Adrenal gland (tissue), 5 donors: ENCODE measurements around the gene DELE1.

Source experiments
- POLR2A ChIP-seq, 2 donors: fragments of 450-650 bp; IDR thresholded peaks; one replicate each; pipeline ENCODE4 v1.6.1; 2017; ENCODE audit warnings: antibody characterized with exemption in 2 of 2, mild to moderate bottlenecking in 2 of 2, moderate library complexity in 1 of 2
- TF ChIP-seq, protein P1 (sequence below), 6 experiments: fragments of 450-650 bp in 4 of 6; fragments of 200-600 bp in 2 of 6; sonication (generic) in 1 of 6; IDR thresholded peaks; 1 replicate in 5 of 6; 2 replicates in 1 of 6; pipeline versions ENCODE4 v1.5.1 to v1.8.0; 2016 to 2021; ENCODE audit warnings: antibody characterized with exemption in 6 of 6, mild to moderate bottlenecking in 2 of 6, moderate library complexity in 1 of 6
- donor health status: DM: no; HTN: no; CAD: no.

- TF ChIP-seq POLR2A (IDR thresholded peaks at IDR 0.05): no peak
- TF ChIP-seq, protein P1, sequence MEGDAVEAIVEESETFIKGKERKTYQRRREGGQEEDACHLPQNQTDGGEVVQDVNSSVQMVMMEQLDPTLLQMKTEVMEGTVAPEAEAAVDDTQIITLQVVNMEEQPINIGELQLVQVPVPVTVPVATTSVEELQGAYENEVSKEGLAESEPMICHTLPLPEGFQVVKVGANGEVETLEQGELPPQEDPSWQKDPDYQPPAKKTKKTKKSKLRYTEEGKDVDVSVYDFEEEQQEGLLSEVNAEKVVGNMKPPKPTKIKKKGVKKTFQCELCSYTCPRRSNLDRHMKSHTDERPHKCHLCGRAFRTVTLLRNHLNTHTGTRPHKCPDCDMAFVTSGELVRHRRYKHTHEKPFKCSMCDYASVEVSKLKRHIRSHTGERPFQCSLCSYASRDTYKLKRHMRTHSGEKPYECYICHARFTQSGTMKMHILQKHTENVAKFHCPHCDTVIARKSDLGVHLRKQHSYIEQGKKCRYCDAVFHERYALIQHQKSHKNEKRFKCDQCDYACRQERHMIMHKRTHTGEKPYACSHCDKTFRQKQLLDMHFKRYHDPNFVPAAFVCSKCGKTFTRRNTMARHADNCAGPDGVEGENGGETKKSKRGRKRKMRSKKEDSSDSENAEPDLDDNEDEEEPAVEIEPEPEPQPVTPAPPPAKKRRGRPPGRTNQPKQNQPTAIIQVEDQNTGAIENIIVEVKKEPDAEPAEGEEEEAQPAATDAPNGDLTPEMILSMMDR (IDR thresholded peaks at IDR 0.05): no peak
Measured at GRCh38 chr5:141947316-141947715, 23.6 kb downstream of the DELE1 start.
